HepG2 (cell line): Measurements from ENCODE around the gene MAMLD1. TPM values are rescaled to one million over a fixed set of nuclear protein-coding genes. Genes with fewer than 3 reads are reported as not detected.

ENCODE experiments used
- ATAC-seq: fragments of 200-7000 bp; cut with Tn5 transposase; 3 replicates; pipeline ENCODE4 v1.9.1; 2020; ENCODE audit warnings: mild to moderate bottlenecking, moderate library complexity
- BruUV-seq: library from RNA; stranded (reverse); fragments of 400-500 nt; replicated peaks from 2 replicates; lab custom pipeline; 2021; lab: Mats Ljungman, UMichigan
- CTCF ChIA-PET: fragments of 300-600 bp; formaldehyde crosslinking; extraction: SDS; loops from one replicate; lab custom pipeline; 2021; ENCODE audit warnings: low total read pairs, inconsistent platforms, low intra/inter-chr PET ratio; lab: Yijun Ruan, JAX
- POLR2A ChIA-PET: fragments of 350-600 bp; sonication (Branson Sonifier 250); formaldehyde crosslinking; loops from one replicate; lab custom pipeline; 2020; ENCODE audit warnings: antibody characterized with exemption, inconsistent platforms; lab: Yijun Ruan, JAX
- DNase-seq: peaks from one replicate; pipeline ENCODE4 v3.0.0-alpha.2; 2015; ENCODE audit warnings: low spot score
- FAIRE-seq: peaks from 3 replicates; lab custom pipeline; 2011; peaks lifted over from hg19 to GRCh38; lab: Jason Lieb, UNC
- H2AFZ ChIP-seq: one replicate; pipeline ENCODE4 v1.6.1; 2011; ENCODE audit warnings: low read length, inconsistent platforms
- H3K27ac ChIP-seq: fragments of 300-600 bp; 3 replicates; pipeline ENCODE4 v1.8.0; 2011; ENCODE audit warnings: mixed run types, mild to moderate bottlenecking, mixed read lengths, low read length, inconsistent platforms; ENCODE audit not compliant: insufficient read depth; ENCODE audit errors: extremely low read length
- H3K27me3 ChIP-seq, 2 experiments: fragments of 200-600 bp in 1 of 2; 2 replicates in 1 of 2; 3 replicates in 1 of 2; pipeline versions ENCODE4 v1.6.0 to v1.8.0; 2011; ENCODE audit warnings: low read length in 2 of 2, mild to moderate bottlenecking in 2 of 2, moderate library complexity in 2 of 2, inconsistent platforms in 1 of 2; ENCODE audit not compliant: insufficient read depth in 2 of 2, control insufficient read depth in 1 of 2
- H3K36me3 ChIP-seq, 2 experiments: fragments of 200-600 bp in 1 of 2; replicated peaks in 1 of 2; 2 replicates in 1 of 2; 3 replicates in 1 of 2; pipeline versions ENCODE4 v1.5.1 to v1.8.0; 2011; ENCODE audit warnings: low read length in 2 of 2, inconsistent platforms in 1 of 2; ENCODE audit not compliant: insufficient read depth in 2 of 2, control insufficient read depth in 1 of 2
- H3K4me1 ChIP-seq: 2 replicates; pipeline ENCODE4 v1.5.1; 2012; ENCODE audit warnings: low read length, inconsistent platforms; ENCODE audit not compliant: insufficient read depth
- H3K4me2 ChIP-seq: 2 replicates; pipeline ENCODE4 v1.6.0; 2011; ENCODE audit warnings: low read depth, low read length, inconsistent platforms
- H3K4me3 ChIP-seq, 3 experiments: fragments of 200-600 bp in 1 of 3; sonication (generic), shearing (Covaris generic) in 1 of 3; replicated peaks in 1 of 3; 2 replicates each; pipeline ENCODE4 v1.5.1; 2011 to 2016; ENCODE audit warnings: low read length in 3 of 3, inconsistent platforms in 2 of 3, low read depth in 2 of 3, mild to moderate bottlenecking in 2 of 3, control low read depth in 1 of 3, mixed read lengths in 1 of 3; ENCODE audit not compliant: insufficient read depth in 1 of 3
- H3K79me2 ChIP-seq: one replicate; pipeline ENCODE4 v1.6.1; 2011; ENCODE audit warnings: low read length, inconsistent platforms; ENCODE audit not compliant: insufficient read depth
- H3K9ac ChIP-seq: 2 replicates; pipeline ENCODE4 v1.6.0; 2011; ENCODE audit warnings: mild to moderate bottlenecking, low read depth, low read length, inconsistent platforms; ENCODE audit not compliant: insufficient read depth
- H3K9me3 ChIP-seq: 2 replicates; pipeline ENCODE4 v1.5.1; 2012; ENCODE audit warnings: mild to moderate bottlenecking, low read length
- H4K20me1 ChIP-seq: 2 replicates; pipeline ENCODE4 v1.6.0; 2011; ENCODE audit warnings: inconsistent platforms, mild to moderate bottlenecking, low read length, moderate library complexity; ENCODE audit not compliant: insufficient read depth
- DMAP1 ChIP-seq: IDR thresholded peaks from 2 replicates; pipeline ENCODE4 v1.6.1; 2016
- FOXA3 ChIP-seq: IDR thresholded peaks from 2 replicates; pipeline ENCODE4 v1.6.1; 2016; ENCODE audit warnings: missing genetic modification reagents, missing compliant biosample characterization
- GABPB1 ChIP-seq: IDR thresholded peaks from 2 replicates; pipeline ENCODE4 v1.6.1; 2016; ENCODE audit warnings: mild to moderate bottlenecking, missing genetic modification reagents, moderate library complexity, missing compliant biosample characterization
- HOXD1 ChIP-seq: sonication (generic); formaldehyde crosslinking; IDR thresholded peaks from 2 replicates; pipeline ENCODE4 v1.5.0; 2020; ENCODE audit warnings: missing genetic modification reagents
- POLR2A ChIP-seq, 2 experiments: IDR thresholded peaks; 2 replicates each; pipeline ENCODE4 v1.6.1; 2011; ENCODE audit warnings: low read depth in 2 of 2, low read length in 2 of 2, mild to moderate bottlenecking in 1 of 2, moderate library complexity in 1 of 2; ENCODE audit not compliant: insufficient read depth in 1 of 2
- SALL1 ChIP-seq: sonication (generic); formaldehyde crosslinking; IDR thresholded peaks from 2 replicates; pipeline ENCODE4 v1.8.0; 2022; ENCODE audit warnings: mild to moderate bottlenecking, missing genetic modification reagents
- SATB2 ChIP-seq: sonication (generic); formaldehyde crosslinking; IDR thresholded peaks from 2 replicates; pipeline ENCODE4 v1.5.0; 2020; ENCODE audit warnings: missing genetic modification reagents
- SKI ChIP-seq: fragments of 450-650 bp; IDR thresholded peaks from one replicate; pipeline ENCODE4 v1.6.1; 2018; ENCODE audit warnings: mild to moderate bottlenecking; ENCODE audit not compliant: partially characterized antibody
- TAF15 ChIP-seq: fragments of 200-400 bp; formaldehyde crosslinking; IDR thresholded peaks from one replicate; pipeline ENCODE4 v1.6.1; 2018; ENCODE audit warnings: mild to moderate bottlenecking, low read depth, low read length; ENCODE audit not compliant: poor library complexity, severe bottlenecking
- TOPORS ChIP-seq: sonication (generic); formaldehyde crosslinking; IDR thresholded peaks from 2 replicates; pipeline ENCODE4 v1.8.0; 2023; ENCODE audit warnings: mild to moderate bottlenecking, missing genetic modification reagents
- ZNF263 ChIP-seq: sonication (generic); formaldehyde crosslinking; IDR thresholded peaks from 2 replicates; pipeline ENCODE4 v1.4.0; 2020; ENCODE audit warnings: missing genetic modification reagents
- ZNF33B ChIP-seq: sonication (generic); formaldehyde crosslinking; IDR thresholded peaks from 2 replicates; pipeline ENCODE4 v1.5.1; 2020; ENCODE audit warnings: mild to moderate bottlenecking, missing genetic modification reagents
- ZNF674 ChIP-seq: sonication (generic); formaldehyde crosslinking; IDR thresholded peaks from 2 replicates; pipeline ENCODE4 v1.5.0; 2020; ENCODE audit warnings: low read depth, mild to moderate bottlenecking, missing genetic modification reagents
- ZNF710 ChIP-seq: sonication (generic); formaldehyde crosslinking; IDR thresholded peaks from 2 replicates; pipeline ENCODE4 v1.5.0; 2020; ENCODE audit warnings: mild to moderate bottlenecking, missing genetic modification reagents, borderline replicate concordance
- ZNF713 ChIP-seq: sonication (generic); formaldehyde crosslinking; IDR thresholded peaks from 2 replicates; pipeline ENCODE4 v1.4.0; 2020; ENCODE audit warnings: mild to moderate bottlenecking, missing genetic modification reagents
- ZSCAN5A ChIP-seq: sonication (generic); formaldehyde crosslinking; IDR thresholded peaks from 2 replicates; pipeline ENCODE4 v1.8.0; 2022; ENCODE audit warnings: mild to moderate bottlenecking, missing genetic modification reagents, borderline replicate concordance
- WGBS: methylation state at CpG from one replicate; pipeline ENCODE4 v1.1.6; 2017; ENCODE audit warnings: low lambda C conversion rate; 5-methylcytosine and 5-hydroxymethylcytosine counted together
- in situ Hi-C: cut with HindIII; loops from 2 replicates; pipeline ENCODE4 v1.10.0; 2017; ENCODE audit warnings: low pct_unique_long_range_greater_than_20kb; ENCODE audit not compliant: extremely low pct_ligation_motif_present
- intact Hi-C: fragments of 100-400 bp; cut with micrococcal nuclease; formaldehyde crosslinking; loops from one replicate; pipeline ENCODE4 v1.10.0; 2022; ENCODE audit not compliant: unreplicated experiment
- polyA plus RNA-seq, 8 experiments: library from polyadenylated mRNA; depleted of rRNA in 3 of 8; stranded (reverse) in 7 of 8; unstranded in 1 of 8; fragments of >200 nt; fragmentation: Illumina TruSeq in 4 of 8; extraction: Trizol in 4 of 8; gene quantifications; 2 replicates each; pipeline versions ENCODE4 v1.2.1 to v1.2.3, GENCODE V29; 2011 to 2016; ENCODE audit warnings: low read depth in 4 of 8, missing spikeins in 1 of 8, mixed read lengths in 1 of 8; ENCODE audit not compliant: insufficient read depth in 1 of 8
- total RNA-seq, 5 experiments: library from RNA; depleted of rRNA; stranded (reverse); fragments of >200 nt; fragmentation: Illumina TruSeq; extraction: Trizol; gene quantifications; 2 replicates each; pipeline ENCODE4 v1.2.3, GENCODE V29; 2016; ENCODE audit warnings: low read depth in 1 of 5
- TF ChIP-seq, protein P1 (sequence below): IDR thresholded peaks from 2 replicates; pipeline ENCODE4 v1.6.1; 2016; ENCODE audit warnings: low read depth, control low read depth
- TF ChIP-seq, protein P2 (sequence below): sonication (generic); formaldehyde crosslinking; IDR thresholded peaks from 2 replicates; pipeline ENCODE4 v1.4.0; 2020; ENCODE audit warnings: mild to moderate bottlenecking, low read depth, missing genetic modification reagents

Gene MAMLD1
- total and polyA plus RNA-seq, 2 of the 13 experiments (the other 11 are each of a cell fraction or from before 2014, with no cell fraction given) = not detected

DNA sequence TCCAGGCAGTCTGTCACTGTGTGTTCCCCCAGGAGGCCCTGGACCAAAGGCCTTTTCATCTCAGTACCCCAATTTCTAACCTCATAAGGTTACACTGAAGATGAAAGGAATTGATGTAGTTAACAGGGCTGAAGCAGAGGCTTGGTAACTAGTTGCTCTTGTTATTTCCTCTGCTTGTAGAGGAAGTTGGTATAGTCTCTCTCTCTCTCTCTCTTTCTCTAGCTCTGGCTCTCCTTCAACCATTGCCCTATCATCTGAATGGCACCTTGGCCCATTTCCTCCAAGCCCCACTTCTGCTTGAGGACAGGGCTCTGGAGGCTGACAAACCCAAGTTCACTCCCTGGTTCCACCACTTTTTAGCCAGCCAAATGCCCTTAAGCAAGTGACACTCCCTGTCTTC is 96.1 kb downstream of the MAMLD1 start (continued):
- no peak for TF ChIP-seq ZNF710 (CRISPR knock-in tag)

DNA sequence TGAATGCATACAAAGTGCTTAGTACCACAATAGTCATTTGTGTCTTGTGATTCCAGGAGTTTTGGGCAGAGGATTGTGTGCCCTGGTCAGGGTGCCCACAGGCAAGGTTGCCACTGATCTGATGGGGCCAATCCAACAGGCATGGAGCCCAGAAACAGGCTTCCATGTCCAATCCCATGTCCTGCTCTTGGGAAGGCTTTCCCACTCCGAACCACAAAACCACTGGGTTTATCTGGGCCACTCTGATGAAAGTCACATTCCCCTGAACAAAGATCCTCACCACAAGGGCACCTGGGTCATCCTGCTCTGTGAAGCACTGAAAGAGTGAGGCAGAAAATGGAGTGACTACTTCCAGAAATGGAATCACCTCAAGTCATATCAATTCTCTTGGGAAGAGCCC is 96.9 kb downstream of the MAMLD1 start:
- Histone ChIP-seq H3K27ac (no peak overlapping the region), H3K4me3 (no peak overlapping the region), H3K9me3 (no peaks in the 10 kb centered on the region), H3K4me2 (no peak overlapping the region), H3K27me3 (no peaks in the 10 kb centered on the region; a peak in 1 of 5 replicates), H3K79me2 (no peaks in the 10 kb centered on the region), H3K36me3 (no peaks in the 10 kb centered on the region), H3K4me1 (no peaks in the 10 kb centered on the region), H2AFZ (no peak overlapping the region), H3K9ac (no peak overlapping the region), H4K20me1 (no peaks in the 10 kb centered on the region)
- FAIRE-seq (no peak), DNase-seq (no peak), ATAC-seq (no peak)
- no CpG with 5 or more reads among the region's 1 CpG for WGBS
- POLR2A ChIA-PET = no interaction called here
- no TSS peak for BruUV-seq
- CTCF ChIA-PET = no interaction called here
- in situ Hi-C loops (no loop called here), intact Hi-C loops (no loop called here)
- TF ChIP-seq SATB2 (CRISPR knock-in tag) (no peak), TOPORS (CRISPR knock-in tag) (no peak), ZNF674 (CRISPR knock-in tag) (no peak), ZNF263 (CRISPR knock-in tag) (no peak), ZSCAN5A (CRISPR knock-in tag) (no peak), POLR2A (IDR thresholded peaks at IDR 0.05; ENCODE audit: insufficient read depth in 1 of 2, low read depth in 2 of 2, low read length in 2 of 2) (no peak), TAF15 (no peak), SKI (no peak), HOXD1 (CRISPR knock-in tag) (no peak), SALL1 (CRISPR knock-in tag) (no peak), DMAP1 (CRISPR knock-in tag) (no peak), FOXA3 (CRISPR knock-in tag) (no peak), GABPB1 (CRISPR knock-in tag) (no peak), ZNF33B (CRISPR knock-in tag) (no peak), ZNF713 (CRISPR knock-in tag) (no peak)
- TF ChIP-seq, protein P1, sequence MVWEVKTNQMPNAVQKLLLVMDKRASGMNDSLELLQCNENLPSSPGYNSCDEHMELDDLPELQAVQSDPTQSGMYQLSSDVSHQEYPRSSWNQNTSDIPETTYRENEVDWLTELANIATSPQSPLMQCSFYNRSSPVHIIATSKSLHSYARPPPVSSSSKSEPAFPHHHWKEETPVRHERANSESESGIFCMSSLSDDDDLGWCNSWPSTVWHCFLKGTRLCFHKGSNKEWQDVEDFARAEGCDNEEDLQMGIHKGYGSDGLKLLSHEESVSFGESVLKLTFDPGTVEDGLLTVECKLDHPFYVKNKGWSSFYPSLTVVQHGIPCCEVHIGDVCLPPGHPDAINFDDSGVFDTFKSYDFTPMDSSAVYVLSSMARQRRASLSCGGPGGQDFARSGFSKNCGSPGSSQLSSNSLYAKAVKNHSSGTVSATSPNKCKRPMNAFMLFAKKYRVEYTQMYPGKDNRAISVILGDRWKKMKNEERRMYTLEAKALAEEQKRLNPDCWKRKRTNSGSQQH (CRISPR knock-in tag) = no peak
- TF ChIP-seq, protein P2, sequence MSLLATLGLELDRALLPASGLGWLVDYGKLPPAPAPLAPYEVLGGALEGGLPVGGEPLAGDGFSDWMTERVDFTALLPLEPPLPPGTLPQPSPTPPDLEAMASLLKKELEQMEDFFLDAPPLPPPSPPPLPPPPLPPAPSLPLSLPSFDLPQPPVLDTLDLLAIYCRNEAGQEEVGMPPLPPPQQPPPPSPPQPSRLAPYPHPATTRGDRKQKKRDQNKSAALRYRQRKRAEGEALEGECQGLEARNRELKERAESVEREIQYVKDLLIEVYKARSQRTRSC (CRISPR knock-in tag) = no peak
